Nephron (organoid): ENCODE measurements around the gene SUGP1.

Source experiments
- H3K27ac Mint-ChIP-seq, 3 experiments: 2 replicates each; pipeline ENCODE4 v1.8.0; 2020; ENCODE audit warnings: mixed read lengths in 3 of 3, mild to moderate bottlenecking in 2 of 3, moderate library complexity in 1 of 3
- H3K27me3 Mint-ChIP-seq: 2 replicates; pipeline ENCODE4 v1.8.0; 2021; ENCODE audit warnings: low read depth, mild to moderate bottlenecking, moderate library complexity, mixed read lengths
- H3K36me3 Mint-ChIP-seq: 2 replicates; pipeline ENCODE4 v1.8.0; 2020; ENCODE audit warnings: low read depth, mixed read lengths
- H3K4me1 Mint-ChIP-seq: 2 replicates; pipeline ENCODE4 v1.8.0; 2020; ENCODE audit warnings: mixed read lengths
- H3K4me3 Mint-ChIP-seq, 3 experiments: 2 replicates each; pipeline ENCODE4 v1.8.0; 2020; ENCODE audit warnings: mild to moderate bottlenecking in 3 of 3, mixed read lengths in 3 of 3, moderate library complexity in 2 of 3
- H3K9me3 Mint-ChIP-seq: 2 replicates; pipeline ENCODE4 v1.8.0; 2020; ENCODE audit warnings: mixed read lengths
- CTCF ChIP-seq, 3 experiments: fragments of 200-600 bp; sonication (generic); IDR thresholded peaks; one replicate each; pipeline ENCODE4 v1.5.0; 2021; ENCODE audit warnings: antibody characterized with exemption in 3 of 3; ENCODE audit not compliant: unreplicated experiment in 3 of 3

Gene SUGP1

GRCh38 chr19:19349365-19349764 is 29.1 kb upstream of the SUGP1 start:
- H3K9me3 Mint-ChIP-seq = no peaks in the 10 kb centered on the region
- H3K27ac Mint-ChIP-seq = no peak overlapping the region
- H3K4me3 Mint-ChIP-seq = no peak overlapping the region
- H3K4me1 Mint-ChIP-seq = no peaks in the 10 kb centered on the region
- H3K27me3 Mint-ChIP-seq = no peaks in the 10 kb centered on the region
- no peak for TF ChIP-seq CTCF (IDR thresholded peaks at IDR 0.05; ENCODE audit: unreplicated experiment in 3 of 3)
- H3K36me3 Mint-ChIP-seq = peaks cover 52% of the 10 kb centered on the region

- Mint-ChIP-seq H3K4me3 (no peak overlapping the region), H3K9me3 (no peaks in the 10 kb centered on the region), H3K4me1 (no peaks in the 10 kb centered on the region), H3K36me3 (peaks cover 46% of the 10 kb centered on the region), H3K27me3 (no peaks in the 10 kb centered on the region), H3K27ac (no peak overlapping the region)
- no peak for TF ChIP-seq CTCF (IDR thresholded peaks at IDR 0.05; ENCODE audit: unreplicated experiment in 3 of 3)
These were observed 28.0 kb upstream of the SUGP1 start for GRCh38 chr19:19348266-19348665.

GRCh38 chr19:19347401-19348110 is 27.2 kb upstream of the SUGP1 start:
- Mint-ChIP-seq H3K9me3 (no peaks in the 10 kb centered on the region), H3K36me3 (peaks cover 47% of the 10 kb centered on the region), H3K27me3 (no peaks in the 10 kb centered on the region), H3K4me1 (no peaks in the 10 kb centered on the region), H3K27ac (no peak overlapping the region), H3K4me3 (no peak overlapping the region)
- no peak for TF ChIP-seq CTCF (IDR thresholded peaks at IDR 0.05; ENCODE audit: unreplicated experiment in 3 of 3)

GRCh38 chr19:19345970-19346369 is 25.7 kb upstream of the SUGP1 start:
- Mint-ChIP-seq H3K27me3 (no peaks in the 10 kb centered on the region), H3K36me3 (peaks cover 41% of the 10 kb centered on the region), H3K4me1 (no peaks in the 10 kb centered on the region), H3K9me3 (no peaks in the 10 kb centered on the region), H3K27ac (no peak overlapping the region), H3K4me3 (no peak overlapping the region)
- TF ChIP-seq CTCF (IDR thresholded peaks at IDR 0.05; ENCODE audit: unreplicated experiment in 3 of 3) = no peak

- Mint-ChIP-seq H3K36me3 (peaks cover 41% of the 10 kb centered on the region), H3K27ac (no peak overlapping the region), H3K9me3 (no peaks in the 10 kb centered on the region)
These were observed 24.9 kb upstream of the SUGP1 start for GRCh38 chr19:19345232-19345631.

More at GRCh38 chr19:19345232-19345631, 24.9 kb upstream of the SUGP1 start:
- no peaks in the 10 kb centered on the region for H3K27me3 Mint-ChIP-seq
- H3K4me1 Mint-ChIP-seq = no peaks in the 10 kb centered on the region
- no peak for TF ChIP-seq CTCF (IDR thresholded peaks at IDR 0.05; ENCODE audit: unreplicated experiment in 3 of 3)
- H3K4me3 Mint-ChIP-seq = no peak overlapping the region
